DMS53 treated with DMSO at 0.1 percent for 48 hours (cell line): ENCODE measurements around the gene RAB11FIP4.

Experiments used
- DNase-seq: peaks from one replicate; lab custom pipeline; 2025; ENCODE audit not compliant: unreplicated experiment; lab: John Stamatoyannopoulos, UW

The RAB11FIP4 gene

GRCh38 chr17:31495022-31495885, 103.8 kb downstream of the RAB11FIP4 start:
- no peak for DNase-seq

- no peak for DNase-seq
Observed at GRCh38 chr17:31496097-31496496, 104.6 kb downstream of the RAB11FIP4 start.

GRCh38 chr17:31496601-31497000, 105.1 kb downstream of the RAB11FIP4 start:
- DNase-seq: no peak

- no peak for DNase-seq
Observed at GRCh38 chr17:31497431-31497830, 106.0 kb downstream of the RAB11FIP4 start.

- DNase-seq: no peak
Observed at GRCh38 chr17:31497994-31498826, 106.7 kb downstream of the RAB11FIP4 start.

- no peak for DNase-seq
Observed at GRCh38 chr17:31499771-31500554, 108.5 kb downstream of the RAB11FIP4 start.

GRCh38 chr17:31506517-31506916, 115.0 kb downstream of the RAB11FIP4 start:
- DNase-seq: no peak

- no peak for DNase-seq
Observed at GRCh38 chr17:31508288-31509094, 117.0 kb downstream of the RAB11FIP4 start.

GRCh38 chr17:31509095-31509804, 117.8 kb downstream of the RAB11FIP4 start:
- no peak for DNase-seq

- DNase-seq: no peak
Observed at GRCh38 chr17:31509805-31510177, 118.3 kb downstream of the RAB11FIP4 start.

GRCh38 chr17:31510308-31511194, 119.1 kb downstream of the RAB11FIP4 start:
- DNase-seq: no peak

GRCh38 chr17:31511195-31511578, 119.7 kb downstream of the RAB11FIP4 start:
- DNase-seq: no peak

- DNase-seq: no peak
Observed at GRCh38 chr17:31511580-31511979, 120.1 kb downstream of the RAB11FIP4 start.

GRCh38 chr17:31512104-31512740, 120.7 kb downstream of the RAB11FIP4 start:
- no peak for DNase-seq

GRCh38 chr17:31512796-31513195, 121.3 kb downstream of the RAB11FIP4 start:
- no peak for DNase-seq

- DNase-seq: no peak
Observed at GRCh38 chr17:31513731-31514427, 122.4 kb downstream of the RAB11FIP4 start.

- no peak for DNase-seq
Observed at GRCh38 chr17:31515267-31515666, 123.8 kb downstream of the RAB11FIP4 start.

GRCh38 chr17:31517524-31517923, 126.0 kb downstream of the RAB11FIP4 start:
- DNase-seq: no peak
